ENCODE measurements around the gene THTPA.

THTPA gene, protein sequence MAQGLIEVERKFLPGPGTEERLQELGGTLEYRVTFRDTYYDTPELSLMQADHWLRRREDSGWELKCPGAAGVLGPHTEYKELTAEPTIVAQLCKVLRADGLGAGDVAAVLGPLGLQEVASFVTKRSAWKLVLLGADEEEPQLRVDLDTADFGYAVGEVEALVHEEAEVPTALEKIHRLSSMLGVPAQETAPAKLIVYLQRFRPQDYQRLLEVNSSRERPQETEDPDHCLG

GRCh38 chr14:23555882-23556699, at the start of gene THTPA:
THTPA (plus strand) TSS chr14:23556271; CDS start chr14:23556758, 487 bp downstream.
- H3K27me3 Mint-ChIP-seq: no peaks in the 10 kb centered on the region
- peak within 1 kb of the TSS; percentile 89 for H3K4me3 Mint-ChIP-seq
- H3K36me3 Mint-ChIP-seq (ENCODE audit: insufficient read depth): peaks cover 14% of the 10 kb centered on the region
- H3K9me3 Mint-ChIP-seq: no peaks in the 10 kb centered on the region
- peak; percentile 83 to 88 for DNase-seq (ENCODE audit: low spot score in 2 of 2)
- peak within 1 kb of the TSS; percentile 91 for H3K27ac Mint-ChIP-seq (ENCODE audit: low read depth)
- ATAC-seq (replicated peaks; ENCODE audit: extremely low read depth, poor library complexity, severe bottlenecking): peak; percentile 88
- H3K4me1 Mint-ChIP-seq: peaks cover 41% of the 10 kb centered on the region

- H3K4me3 Mint-ChIP-seq: peak overlapping the region; percentile 19
- H3K36me3 Mint-ChIP-seq (ENCODE audit: insufficient read depth): peaks cover 3% of the 10 kb centered on the region
- no peaks in the 10 kb centered on the region for H3K27me3 Mint-ChIP-seq
- no peak for DNase-seq (ENCODE audit: low spot score in 2 of 2)
- H3K9me3 Mint-ChIP-seq: no peaks in the 10 kb centered on the region
- H3K27ac Mint-ChIP-seq (ENCODE audit: low read depth): no peak overlapping the region
- peaks cover 13% of the 10 kb centered on the region for H3K4me1 Mint-ChIP-seq
- no peak for ATAC-seq (replicated peaks; ENCODE audit: extremely low read depth, poor library complexity, severe bottlenecking)
These were observed 43.9 kb upstream of the THTPA start for GRCh38 chr14:23512156-23512555.

GRCh38 chr14:23513005-23513817, 42.9 kb upstream of the THTPA start:
- no peak overlapping the region for H3K27ac Mint-ChIP-seq (ENCODE audit: low read depth)
- no peak overlapping the region for H3K4me3 Mint-ChIP-seq

DNA sequence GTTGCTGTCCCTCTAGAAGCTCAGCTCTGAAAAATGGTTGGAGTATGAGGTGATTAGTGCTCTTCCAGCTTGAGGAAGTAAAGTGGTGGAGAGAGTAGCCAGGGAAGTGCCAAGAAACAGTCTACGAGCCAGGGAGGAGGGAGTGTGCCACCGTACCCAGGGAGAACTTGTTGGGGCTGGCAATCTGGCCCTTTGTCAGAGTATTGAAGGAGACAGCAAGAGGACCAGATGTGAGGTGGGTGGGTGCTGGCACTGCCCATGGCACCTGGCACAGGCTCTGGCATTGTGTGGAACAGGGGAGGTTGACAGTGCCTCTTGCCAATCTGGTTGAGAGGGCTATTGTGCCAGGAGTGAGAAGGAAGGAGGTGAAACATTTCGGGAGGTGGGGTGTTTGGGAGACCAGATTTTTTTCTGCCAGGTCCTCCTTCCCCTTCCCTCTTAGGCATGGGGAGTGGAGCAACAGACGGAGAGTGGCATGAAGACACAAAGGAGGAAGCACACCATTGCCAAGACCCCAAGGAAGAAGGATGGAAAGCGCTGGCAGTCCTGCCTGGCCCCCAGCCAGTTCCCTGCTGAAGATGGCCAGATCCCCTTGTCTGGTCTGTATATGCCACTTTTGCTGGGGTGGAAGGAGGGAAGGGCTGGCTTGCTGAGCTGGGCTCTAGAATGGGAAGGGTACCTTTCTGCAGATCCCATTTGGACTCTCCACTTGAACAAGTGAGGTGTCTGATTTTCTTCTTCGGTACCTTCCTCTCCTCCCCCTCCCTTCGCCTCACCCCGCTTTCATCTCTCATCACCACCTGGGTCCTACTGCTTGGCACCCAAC, 42.0 kb upstream of the THTPA start:
- peaks cover 3% of the 10 kb centered on the region for H3K36me3 Mint-ChIP-seq (ENCODE audit: insufficient read depth)
- H3K9me3 Mint-ChIP-seq: no peaks in the 10 kb centered on the region
- peaks cover 13% of the 10 kb centered on the region for H3K4me1 Mint-ChIP-seq
- H3K27me3 Mint-ChIP-seq: no peaks in the 10 kb centered on the region
- no peak overlapping the region for H3K27ac Mint-ChIP-seq (ENCODE audit: low read depth)
- DNase-seq (ENCODE audit: low spot score in 2 of 2) (no peak), ATAC-seq (replicated peaks; ENCODE audit: extremely low read depth, poor library complexity, severe bottlenecking) (no peak)
- H3K4me3 Mint-ChIP-seq: no peak overlapping the region

More at GRCh38 chr14:23513005-23513817, 42.9 kb upstream of the THTPA start:
- ATAC-seq (replicated peaks; ENCODE audit: extremely low read depth, poor library complexity, severe bottlenecking): no peak
- DNase-seq (ENCODE audit: low spot score in 2 of 2): no peak
- peaks cover 3% of the 10 kb centered on the region for H3K36me3 Mint-ChIP-seq (ENCODE audit: insufficient read depth)
- no peaks in the 10 kb centered on the region for H3K9me3 Mint-ChIP-seq
- H3K4me1 Mint-ChIP-seq: peaks cover 13% of the 10 kb centered on the region
- H3K27me3 Mint-ChIP-seq: no peaks in the 10 kb centered on the region

DNA sequence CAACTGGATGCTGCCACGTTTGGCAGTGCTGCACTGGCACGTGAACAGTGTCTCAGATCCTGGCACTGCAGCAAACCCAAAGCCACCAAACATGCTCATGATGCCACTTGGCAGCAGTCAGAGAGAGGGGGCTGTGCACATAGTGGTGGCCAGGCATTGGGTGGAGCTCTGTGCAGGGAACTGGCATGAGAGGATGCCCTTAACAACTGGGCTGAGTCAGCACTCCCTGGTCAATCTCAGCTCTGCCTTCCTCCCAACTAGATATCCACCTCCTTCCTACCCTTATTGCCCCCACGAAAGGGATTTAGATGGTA, 41.5 kb upstream of the THTPA start:
- H3K27ac Mint-ChIP-seq (ENCODE audit: low read depth): no peak overlapping the region
- DNase-seq (ENCODE audit: low spot score in 2 of 2) (no peak), ATAC-seq (replicated peaks; ENCODE audit: extremely low read depth, poor library complexity, severe bottlenecking) (no peak)
- no peaks in the 10 kb centered on the region for H3K27me3 Mint-ChIP-seq
- H3K9me3 Mint-ChIP-seq: no peaks in the 10 kb centered on the region
- H3K4me1 Mint-ChIP-seq: peaks cover 13% of the 10 kb centered on the region
- no peak overlapping the region for H3K4me3 Mint-ChIP-seq
- H3K36me3 Mint-ChIP-seq (ENCODE audit: insufficient read depth): peaks cover 3% of the 10 kb centered on the region

- Mint-ChIP-seq H3K4me1 (peaks cover 8% of the 10 kb centered on the region), H3K9me3 (no peaks in the 10 kb centered on the region), H3K27ac (ENCODE audit: low read depth) (no peak overlapping the region), H3K27me3 (no peaks in the 10 kb centered on the region), H3K4me3 (no peak overlapping the region), H3K36me3 (ENCODE audit: insufficient read depth) (peaks cover 5% of the 10 kb centered on the region)
- DNase-seq (ENCODE audit: low spot score in 2 of 2) (no peak), ATAC-seq (replicated peaks; ENCODE audit: extremely low read depth, poor library complexity, severe bottlenecking) (no peak)
These were observed 38.3 kb upstream of the THTPA start for GRCh38 chr14:23517650-23518326.

DNA sequence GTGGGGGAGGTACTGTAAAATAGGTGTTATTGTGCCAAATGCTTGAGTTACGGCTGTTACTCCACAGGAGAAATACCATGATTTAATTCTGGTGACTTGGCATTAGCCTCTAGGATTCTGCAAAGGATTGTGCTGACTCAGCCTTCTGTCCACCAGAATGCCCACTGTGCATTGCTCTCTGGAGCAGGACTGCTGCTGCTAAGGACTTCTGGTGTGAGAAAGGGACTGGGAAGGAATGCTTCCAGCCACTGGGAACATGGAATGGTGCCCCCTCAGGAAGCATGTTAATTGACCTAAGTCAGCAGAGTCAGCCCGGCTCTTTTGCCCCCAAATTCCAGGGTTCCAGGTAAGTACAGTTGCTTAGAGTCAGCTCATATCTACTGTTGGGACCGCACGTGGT, 37.4 kb upstream of the THTPA start:
- Mint-ChIP-seq H3K27me3 (no peaks in the 10 kb centered on the region), H3K36me3 (ENCODE audit: insufficient read depth) (peaks cover 5% of the 10 kb centered on the region), H3K4me3 (no peak overlapping the region), H3K4me1 (peaks cover 2% of the 10 kb centered on the region), H3K27ac (ENCODE audit: low read depth) (no peak overlapping the region), H3K9me3 (no peaks in the 10 kb centered on the region)
- ATAC-seq (replicated peaks; ENCODE audit: extremely low read depth, poor library complexity, severe bottlenecking) (no peak), DNase-seq (ENCODE audit: low spot score in 2 of 2) (no peak)

DNA sequence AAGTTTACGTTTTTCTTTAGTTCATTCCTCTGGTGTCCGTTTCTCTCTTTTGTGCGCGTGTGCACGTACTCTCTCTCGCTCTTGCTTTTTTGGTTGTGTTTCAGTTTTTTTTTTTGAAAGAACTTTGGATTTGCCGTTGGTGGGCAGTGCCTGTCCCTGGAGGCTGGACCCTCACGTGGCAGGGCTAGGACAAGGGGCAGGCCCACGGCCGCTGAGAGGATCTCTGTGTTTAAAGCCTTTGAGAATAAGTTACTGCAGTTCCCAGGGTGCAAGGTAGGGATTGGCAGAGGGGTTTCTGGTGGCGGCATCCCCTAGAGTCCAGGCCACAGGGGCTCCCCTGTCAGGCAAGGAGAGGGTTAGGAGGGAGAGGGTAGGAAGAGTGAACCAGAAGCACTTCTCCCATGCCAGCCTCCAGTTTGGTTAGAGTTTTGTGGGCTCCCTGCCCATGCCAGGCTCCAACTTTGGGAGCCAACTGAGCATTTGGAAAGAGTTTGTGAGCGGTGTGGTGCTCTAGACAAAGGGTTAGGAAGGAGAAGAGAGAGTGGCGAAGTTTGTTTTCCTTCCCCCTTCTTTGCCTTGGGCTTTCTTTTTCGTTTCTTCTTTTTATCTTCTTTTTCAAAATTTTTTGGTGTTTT, 35.1 kb upstream of the THTPA start:
- peaks cover 2% of the 10 kb centered on the region for H3K36me3 Mint-ChIP-seq (ENCODE audit: insufficient read depth)
- H3K27ac Mint-ChIP-seq (ENCODE audit: low read depth): peak overlapping the region; percentile 19
- H3K9me3 Mint-ChIP-seq: no peaks in the 10 kb centered on the region
- H3K27me3 Mint-ChIP-seq: no peaks in the 10 kb centered on the region
- H3K4me3 Mint-ChIP-seq: no peak overlapping the region
- ATAC-seq (replicated peaks; ENCODE audit: extremely low read depth, poor library complexity, severe bottlenecking): no peak
- no peaks in the 10 kb centered on the region for H3K4me1 Mint-ChIP-seq
- no peak for DNase-seq (ENCODE audit: low spot score in 2 of 2)

DNA sequence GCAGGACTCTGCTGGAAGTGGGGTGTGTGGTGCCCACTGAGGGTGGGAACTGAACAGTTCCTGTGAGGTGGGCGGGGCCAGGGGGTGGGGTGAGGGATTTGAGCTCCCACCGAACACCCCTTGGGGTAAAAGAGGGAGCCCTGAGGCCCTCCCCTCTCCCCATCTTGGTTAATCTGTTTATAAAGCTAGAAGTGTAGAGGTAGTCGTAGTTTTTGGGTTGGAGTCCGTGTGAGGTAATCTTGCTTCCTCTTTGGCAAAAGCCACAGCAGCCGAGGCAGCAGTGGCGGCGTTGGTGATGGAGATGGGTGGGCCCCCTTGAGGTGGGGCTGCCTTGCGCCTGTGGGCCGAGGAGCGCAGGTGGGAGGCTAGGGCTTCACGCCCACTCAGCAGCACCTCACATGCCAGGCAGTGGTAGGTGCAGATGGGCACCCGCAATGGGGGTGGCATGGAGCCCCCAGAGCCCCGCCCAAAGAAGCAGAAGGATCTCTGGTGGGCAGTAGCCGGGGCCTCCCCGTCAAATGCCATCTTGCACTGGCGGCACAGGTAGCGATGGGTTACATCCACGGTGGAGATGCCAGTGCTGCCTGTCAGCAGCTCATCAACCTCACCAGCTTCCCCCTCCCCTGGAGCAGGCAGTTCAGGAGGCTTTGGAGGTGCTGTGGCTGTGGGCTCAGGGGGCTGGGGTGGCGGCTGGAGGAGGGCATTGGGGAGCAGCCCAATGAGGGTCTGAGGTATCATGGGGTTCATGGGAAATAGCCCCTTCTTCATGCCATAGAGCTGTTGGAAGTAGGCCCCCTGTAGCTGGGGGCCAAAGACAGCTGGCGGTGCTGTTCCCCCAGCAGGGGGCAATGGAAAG, 34.1 kb upstream of the THTPA start:
- no peak for DNase-seq (ENCODE audit: low spot score in 2 of 2)
- Mint-ChIP-seq H3K36me3 (ENCODE audit: insufficient read depth) (peaks cover 2% of the 10 kb centered on the region), H3K4me1 (no peaks in the 10 kb centered on the region), H3K4me3 (no peak overlapping the region), H3K27ac (ENCODE audit: low read depth) (no peak overlapping the region), H3K9me3 (no peaks in the 10 kb centered on the region), H3K27me3 (no peaks in the 10 kb centered on the region)
- no peak for ATAC-seq (replicated peaks; ENCODE audit: extremely low read depth, poor library complexity, severe bottlenecking)

DNA sequence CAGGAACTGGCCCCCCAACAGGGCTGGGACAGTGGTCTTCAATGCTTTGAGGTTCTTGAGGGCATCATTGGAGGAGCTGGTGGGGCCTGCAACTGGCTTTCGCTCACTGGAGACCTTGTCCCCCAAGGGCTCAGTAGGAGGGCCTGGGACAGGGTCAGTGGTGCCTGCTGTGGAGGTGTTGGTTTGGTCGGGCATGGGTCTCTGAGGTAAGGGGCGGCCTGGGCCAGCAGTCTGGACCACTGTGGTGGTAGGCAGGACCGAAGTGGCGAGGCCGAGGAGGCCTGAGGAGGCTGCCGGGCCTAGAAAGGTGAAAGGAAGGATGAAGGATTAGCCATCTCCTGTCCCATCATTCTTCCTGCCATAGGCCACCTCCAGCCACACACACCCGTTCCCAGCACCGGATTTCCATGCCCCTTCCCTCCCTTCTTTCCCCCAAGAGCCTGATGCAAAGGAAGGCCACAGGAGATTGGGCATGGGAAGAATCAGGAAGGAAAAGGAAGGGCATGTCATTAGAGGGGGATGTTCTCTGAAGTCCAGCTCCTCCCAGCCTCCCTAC, 33.4 kb upstream of the THTPA start:
- Mint-ChIP-seq H3K36me3 (ENCODE audit: insufficient read depth) (peaks cover 4% of the 10 kb centered on the region), H3K27me3 (no peaks in the 10 kb centered on the region), H3K4me3 (no peak overlapping the region), H3K4me1 (no peaks in the 10 kb centered on the region), H3K27ac (ENCODE audit: low read depth) (no peak overlapping the region), H3K9me3 (no peaks in the 10 kb centered on the region)
- ATAC-seq (replicated peaks; ENCODE audit: extremely low read depth, poor library complexity, severe bottlenecking): no peak
- no peak for DNase-seq (ENCODE audit: low spot score in 2 of 2)

Measured in central memory CD8-positive, alpha-beta T cell (primary cell).